ENCODE data around the gene TASOR2. TPM values are rescaled to one million over a fixed set of nuclear protein-coding genes. Genes with fewer than 3 reads are reported as not detected.

The TASOR2 gene
- total and polyA plus RNA-seq, 5 donors from 2014 or later = 6.7 to 75.9 (median 11.4) TPM

DNA sequence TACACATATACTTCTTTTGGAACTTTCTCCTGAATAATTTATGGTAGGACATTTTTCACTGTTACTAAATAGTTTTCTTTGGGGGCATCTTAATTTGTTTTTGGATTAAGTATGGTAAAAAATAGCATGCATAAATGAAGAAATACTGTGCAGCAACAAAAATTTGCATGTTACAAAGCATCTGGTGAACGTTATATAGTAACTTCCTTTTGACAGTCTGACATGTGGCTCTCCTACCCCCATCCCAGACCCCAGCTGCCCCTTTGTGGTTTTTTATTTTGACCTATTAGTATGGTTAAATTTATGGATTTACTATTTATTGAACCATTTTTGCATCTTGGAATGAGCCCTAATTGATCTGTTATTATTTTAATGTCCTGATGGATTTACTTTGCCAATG, 9.9 kb downstream of the TASOR2 start:
- Histone ChIP-seq H3K4me1 (ENCODE audit: control insufficient read depth, insufficient read depth, low read length, poor library complexity, severe bottlenecking) (peaks cover 48% of the 10 kb centered on the region), H3K4me3 (ENCODE audit: low read depth, low read length) (no peak overlapping the region), H3K27ac (ENCODE audit: insufficient read depth, low read length, poor library complexity, severe bottlenecking) (no peak overlapping the region), H3K9me3 (ENCODE audit: control insufficient read depth in 2 of 2, low read length in 2 of 2) (no peaks in the 10 kb centered on the region), H3K27me3 (ENCODE audit: control insufficient read depth, insufficient read depth, low read length) (no peaks in the 10 kb centered on the region), H3K36me3 (ENCODE audit: control insufficient read depth, insufficient read depth, low read length) (no peaks in the 10 kb centered on the region)
- Mint-ChIP-seq H3K4me1 (peaks cover 59 to 81% (median 69%) of the 10 kb centered on the region in 4 donors), H3K27me3 (peaks cover 4% of the 10 kb centered on the region), H3K9me3 (no peaks in the 10 kb centered on the region), H3K27ac (no peak overlapping the region), H3K4me3 (peak overlapping the region in 2 of 4 donors; percentile 27 to 81), H3K36me3 (no peaks in the 10 kb centered on the region)
- no peak for ATAC-seq (ENCODE audit: low read depth in 2 of 2)
- no peak for DNase-seq

GRCh38 chr10:5697342-5697741, 12.7 kb downstream of the TASOR2 start:
- ATAC-seq (ENCODE audit: low read depth in 2 of 2) = no peak

DNA sequence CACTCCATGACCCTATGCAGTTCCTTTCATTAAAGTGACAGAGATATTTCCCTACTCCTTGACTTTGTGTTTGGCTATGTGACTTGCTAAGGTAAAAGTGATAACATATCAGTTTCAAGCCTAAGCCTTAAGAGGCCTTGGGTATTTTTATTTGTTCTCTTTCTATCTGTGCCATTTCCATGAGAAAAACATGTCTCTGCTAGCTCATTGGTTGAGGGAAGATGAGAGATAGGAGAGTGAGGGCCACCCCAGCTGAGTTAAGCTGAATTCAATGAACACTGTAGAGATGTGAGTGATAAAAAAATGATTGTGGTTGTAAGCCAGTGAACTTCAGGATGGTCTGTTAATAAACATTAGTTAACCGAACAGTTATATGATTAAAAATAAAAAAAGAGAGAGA, 13.4 kb downstream of the TASOR2 start:
- H3K4me1 Mint-ChIP-seq = peaks cover 43 to 58% (median 48%) of the 10 kb centered on the region in 4 donors
- H3K9me3 Mint-ChIP-seq = no peaks in the 10 kb centered on the region
- no peak for ATAC-seq (ENCODE audit: low read depth in 2 of 2)
- H3K36me3 ChIP-seq (ENCODE audit: control insufficient read depth, insufficient read depth, low read length) = no peaks in the 10 kb centered on the region
- DNase-seq = no peak
- H3K4me1 ChIP-seq (ENCODE audit: control insufficient read depth, insufficient read depth, low read length, poor library complexity, severe bottlenecking) = peaks cover 32% of the 10 kb centered on the region
- H3K9me3 ChIP-seq (ENCODE audit: control insufficient read depth in 2 of 2, low read length in 2 of 2) = no peaks in the 10 kb centered on the region
- H3K4me3 Mint-ChIP-seq = peak overlapping the region in 2 of 4 donors; percentile 1 to 9
- H3K27ac ChIP-seq (ENCODE audit: insufficient read depth, low read length, poor library complexity, severe bottlenecking) = peak overlapping the region; percentile 2
- H3K4me3 ChIP-seq (ENCODE audit: low read depth, low read length) = peak overlapping the region; percentile 23
- H3K27me3 ChIP-seq (ENCODE audit: control insufficient read depth, insufficient read depth, low read length) = no peaks in the 10 kb centered on the region
- no peaks in the 10 kb centered on the region for H3K36me3 Mint-ChIP-seq
- peak overlapping the region in 1 of 3 donors; percentile 20 for H3K27ac Mint-ChIP-seq
- H3K27me3 Mint-ChIP-seq = no peaks in the 10 kb centered on the region

More at GRCh38 chr10:5697342-5697741, 12.7 kb downstream of the TASOR2 start:
- Mint-ChIP-seq H3K4me1 (peaks cover 47 to 58% (median 52%) of the 10 kb centered on the region in 4 donors), H3K27ac (peak overlapping the region in 2 of 3 donors; percentile 12 to 36), H3K27me3 (no peaks in the 10 kb centered on the region), H3K36me3 (no peaks in the 10 kb centered on the region), H3K4me3 (peak overlapping the region in 1 of 4 donors; percentile 3), H3K9me3 (no peaks in the 10 kb centered on the region)
- Histone ChIP-seq H3K4me1 (ENCODE audit: control insufficient read depth, insufficient read depth, low read length, poor library complexity, severe bottlenecking) (peaks cover 35% of the 10 kb centered on the region), H3K27me3 (ENCODE audit: control insufficient read depth, insufficient read depth, low read length) (no peaks in the 10 kb centered on the region), H3K27ac (ENCODE audit: insufficient read depth, low read length, poor library complexity, severe bottlenecking) (no peak overlapping the region), H3K36me3 (ENCODE audit: control insufficient read depth, insufficient read depth, low read length) (no peaks in the 10 kb centered on the region), H3K9me3 (ENCODE audit: control insufficient read depth in 2 of 2, low read length in 2 of 2) (no peaks in the 10 kb centered on the region), H3K4me3 (ENCODE audit: low read depth, low read length) (no peak overlapping the region)
- DNase-seq = no peak

DNA sequence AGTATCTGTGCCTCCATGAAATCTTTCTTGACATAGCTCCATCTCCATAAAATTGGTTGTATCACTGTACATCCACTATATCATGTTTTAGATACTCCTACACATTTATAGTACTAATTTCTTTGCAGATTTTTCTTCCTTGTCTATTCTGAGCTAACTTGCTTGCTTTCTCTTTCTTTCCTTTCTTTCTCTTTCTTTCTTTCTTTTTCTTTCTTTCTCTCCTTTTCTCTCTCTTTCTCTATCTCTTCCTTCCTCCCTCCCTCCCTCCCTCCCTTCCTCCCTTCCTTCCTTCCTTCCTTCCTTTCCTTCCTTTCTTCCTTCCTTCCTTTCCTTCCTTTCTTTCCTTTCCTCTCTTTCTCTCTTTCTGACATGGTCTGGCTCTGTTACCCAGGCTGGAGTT, 23.7 kb downstream of the TASOR2 start:
- Histone ChIP-seq H3K4me3 (ENCODE audit: low read depth, low read length) (no peak overlapping the region), H3K36me3 (ENCODE audit: control insufficient read depth, insufficient read depth, low read length) (no peaks in the 10 kb centered on the region), H3K27ac (ENCODE audit: insufficient read depth, low read length, poor library complexity, severe bottlenecking) (no peak overlapping the region), H3K4me1 (ENCODE audit: control insufficient read depth, insufficient read depth, low read length, poor library complexity, severe bottlenecking) (peaks cover 21% of the 10 kb centered on the region), H3K9me3 (ENCODE audit: control insufficient read depth in 2 of 2, low read length in 2 of 2) (no peaks in the 10 kb centered on the region), H3K27me3 (ENCODE audit: control insufficient read depth, insufficient read depth, low read length) (no peaks in the 10 kb centered on the region)
- no peaks in the 10 kb centered on the region for H3K27me3 Mint-ChIP-seq
- no peaks in the 10 kb centered on the region for H3K36me3 Mint-ChIP-seq
- ATAC-seq (ENCODE audit: low read depth in 2 of 2) (no peak), DNase-seq (no peak)
- peaks cover 51 to 86% (median 70%) of the 10 kb centered on the region in 4 donors for H3K4me1 Mint-ChIP-seq
- H3K9me3 Mint-ChIP-seq = peaks cover 0 to 1% (median 0%) of the 10 kb centered on the region in 7 donors
- peak overlapping the region in 1 of 3 donors; percentile 2 for H3K27ac Mint-ChIP-seq
- no peak overlapping the region for H3K4me3 Mint-ChIP-seq

- Histone ChIP-seq H3K4me1 (ENCODE audit: control insufficient read depth, insufficient read depth, low read length, poor library complexity, severe bottlenecking) (peaks cover 21% of the 10 kb centered on the region), H3K4me3 (ENCODE audit: low read depth, low read length) (peak overlapping the region; percentile 79), H3K27ac (ENCODE audit: insufficient read depth, low read length, poor library complexity, severe bottlenecking) (no peak overlapping the region), H3K27me3 (ENCODE audit: control insufficient read depth, insufficient read depth, low read length) (no peaks in the 10 kb centered on the region), H3K36me3 (ENCODE audit: control insufficient read depth, insufficient read depth, low read length) (no peaks in the 10 kb centered on the region), H3K9me3 (ENCODE audit: control insufficient read depth in 2 of 2, low read length in 2 of 2) (no peaks in the 10 kb centered on the region)
- H3K4me1 Mint-ChIP-seq = peaks cover 53 to 85% (median 70%) of the 10 kb centered on the region in 4 donors
- H3K36me3 Mint-ChIP-seq = peaks cover 3% of the 10 kb centered on the region
- H3K9me3 Mint-ChIP-seq = peaks cover 0 to 1% (median 0%) of the 10 kb centered on the region in 7 donors
- peak overlapping the region in 2 of 3 donors; percentile 16 to 67 for H3K27ac Mint-ChIP-seq
- ATAC-seq (ENCODE audit: low read depth in 2 of 2) = no peak
- no peak for DNase-seq
- H3K4me3 Mint-ChIP-seq = peak overlapping the region in 3 of 4 donors; percentile 24 to 59 (median 58)
- no peaks in the 10 kb centered on the region for H3K27me3 Mint-ChIP-seq
Measured at GRCh38 chr10:5709865-5710264, 25.2 kb downstream of the TASOR2 start.

DNA sequence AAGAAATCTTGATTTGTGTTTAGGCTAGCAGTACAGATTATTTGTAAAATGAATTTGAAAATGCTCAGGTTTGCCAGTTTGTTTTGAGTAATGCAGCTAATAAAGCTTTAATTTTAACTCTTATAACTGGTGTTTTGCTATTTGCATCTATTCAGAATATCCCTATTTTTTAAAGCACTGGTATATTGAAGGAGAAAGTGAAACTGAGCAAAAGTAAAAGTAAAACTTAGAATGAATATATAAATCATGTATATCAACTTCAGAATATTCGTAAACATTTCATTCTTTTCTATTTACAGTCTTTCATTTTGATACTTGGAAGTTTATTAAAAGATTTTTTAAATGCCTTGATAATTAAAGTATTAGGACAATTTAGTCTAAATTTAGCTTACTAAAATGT, 26.2 kb downstream of the TASOR2 start:
- Histone ChIP-seq H3K36me3 (ENCODE audit: control insufficient read depth, insufficient read depth, low read length) (no peaks in the 10 kb centered on the region), H3K9me3 (ENCODE audit: control insufficient read depth in 2 of 2, low read length in 2 of 2) (no peaks in the 10 kb centered on the region), H3K27me3 (ENCODE audit: control insufficient read depth, insufficient read depth, low read length) (no peaks in the 10 kb centered on the region), H3K4me1 (ENCODE audit: control insufficient read depth, insufficient read depth, low read length, poor library complexity, severe bottlenecking) (peaks cover 21% of the 10 kb centered on the region), H3K4me3 (ENCODE audit: low read depth, low read length) (peak overlapping the region; percentile 79), H3K27ac (ENCODE audit: insufficient read depth, low read length, poor library complexity, severe bottlenecking) (peak overlapping the region; percentile 35)
- DNase-seq = peak in 1 of 3 donors; percentile 40
- Mint-ChIP-seq H3K36me3 (peaks cover 3% of the 10 kb centered on the region), H3K4me3 (peak overlapping the region; percentile 59 to 91 (median 76)), H3K27me3 (no peaks in the 10 kb centered on the region), H3K9me3 (peaks cover 0 to 1% (median 0%) of the 10 kb centered on the region in 7 donors), H3K4me1 (peaks cover 49 to 87% (median 68%) of the 10 kb centered on the region in 4 donors), H3K27ac (peak overlapping the region in 1 of 3 donors; percentile 48)
- no peak for ATAC-seq (ENCODE audit: low read depth in 2 of 2)

GRCh38 chr10:5711642-5712041, 27.0 kb downstream of the TASOR2 start:
- no peaks in the 10 kb centered on the region for H3K27me3 Mint-ChIP-seq
- peaks cover 49 to 80% (median 68%) of the 10 kb centered on the region in 4 donors for H3K4me1 Mint-ChIP-seq
- H3K27me3 ChIP-seq (ENCODE audit: control insufficient read depth, insufficient read depth, low read length) = no peaks in the 10 kb centered on the region
- H3K9me3 Mint-ChIP-seq = peaks cover 0 to 1% (median 0%) of the 10 kb centered on the region in 7 donors
- H3K36me3 ChIP-seq (ENCODE audit: control insufficient read depth, insufficient read depth, low read length) = no peaks in the 10 kb centered on the region
- H3K4me3 ChIP-seq (ENCODE audit: low read depth, low read length) = peak overlapping the region; percentile 79
- H3K4me3 Mint-ChIP-seq = peak overlapping the region; percentile 59 to 91 (median 76)
- ATAC-seq (ENCODE audit: low read depth in 2 of 2) (no peak), DNase-seq (peak in 1 of 3 donors; percentile 37)
- peaks cover 21% of the 10 kb centered on the region for H3K4me1 ChIP-seq (ENCODE audit: control insufficient read depth, insufficient read depth, low read length, poor library complexity, severe bottlenecking)
- H3K27ac Mint-ChIP-seq = peak overlapping the region; percentile 28 to 52 (median 48)
- H3K9me3 ChIP-seq (ENCODE audit: control insufficient read depth in 2 of 2, low read length in 2 of 2) = no peaks in the 10 kb centered on the region
- H3K36me3 Mint-ChIP-seq = peaks cover 3% of the 10 kb centered on the region
- H3K27ac ChIP-seq (ENCODE audit: insufficient read depth, low read length, poor library complexity, severe bottlenecking) = peak overlapping the region; percentile 35

GRCh38 chr10:5719546-5719945, 34.9 kb downstream of the TASOR2 start:
- H3K27me3 ChIP-seq (ENCODE audit: control insufficient read depth, insufficient read depth, low read length) = no peaks in the 10 kb centered on the region
- Mint-ChIP-seq H3K36me3 (peaks cover 29% of the 10 kb centered on the region), H3K27ac (peak overlapping the region in 2 of 3 donors; percentile 4 to 60), H3K27me3 (no peaks in the 10 kb centered on the region), H3K9me3 (no peaks in the 10 kb centered on the region), H3K4me1 (peaks cover 21 to 48% (median 30%) of the 10 kb centered on the region in 4 donors), H3K4me3 (no peak overlapping the region)
- no peaks in the 10 kb centered on the region for H3K9me3 ChIP-seq (ENCODE audit: control insufficient read depth in 2 of 2, low read length in 2 of 2)
- ATAC-seq (ENCODE audit: low read depth in 2 of 2) = no peak
- peaks cover 20% of the 10 kb centered on the region for H3K36me3 ChIP-seq (ENCODE audit: control insufficient read depth, insufficient read depth, low read length)
- DNase-seq = no peak
- H3K27ac ChIP-seq (ENCODE audit: insufficient read depth, low read length, poor library complexity, severe bottlenecking) = no peak overlapping the region
- H3K4me3 ChIP-seq (ENCODE audit: low read depth, low read length) = no peak overlapping the region
- H3K4me1 ChIP-seq (ENCODE audit: control insufficient read depth, insufficient read depth, low read length, poor library complexity, severe bottlenecking) = peaks cover 7% of the 10 kb centered on the region

Measured in CD4-positive, CD25-positive, alpha-beta regulatory T cell (primary cell).